Tibial nerve (tissue), 4 donors: Measurements from ENCODE around the gene LTV1. TPM values are rescaled to one million over a fixed set of nuclear protein-coding genes. Genes with fewer than 3 reads are reported as not detected.

Experiments
- DNase-seq, 2 donors: peaks; one replicate each; pipeline ENCODE4 v3.0.0-alpha.2; 2019; ENCODE audit warnings: low spot score in 2 of 2
- H3K27ac ChIP-seq, 4 donors: fragments of 200-600 bp; sonication (generic) in 3 of 4; one replicate each; pipeline ENCODE4 v1.5.1; 2017 to 2019; ENCODE audit warnings: mild to moderate bottlenecking in 1 of 4
- H3K27me3 ChIP-seq, 2 donors: fragments of 200-600 bp; sonication (generic) in 1 of 2; one replicate each; pipeline versions ENCODE4 v1.5.1 to v1.6.0; 2017 to 2019
- H3K36me3 ChIP-seq, 3 donors: fragments of 200-600 bp; sonication (generic); one replicate each; pipeline ENCODE4 v1.5.1; 2018 to 2019
- H3K4me1 ChIP-seq, 4 donors: fragments of 200-600 bp; sonication (generic) in 3 of 4; one replicate each; pipeline ENCODE4 v1.5.1; 2017 to 2019
- H3K4me3 ChIP-seq, 4 donors: fragments of 200-600 bp; sonication (generic) in 3 of 4; one replicate each; pipeline ENCODE4 v1.5.1; 2017 to 2019; ENCODE audit warnings: mild to moderate bottlenecking in 1 of 4, moderate library complexity in 1 of 4
- H3K9me3 ChIP-seq, 4 donors: fragments of 200-600 bp; sonication (generic) in 3 of 4; one replicate each; pipeline ENCODE4 v1.5.1; 2017 to 2019
- EP300 ChIP-seq, 2 donors: sonication (generic); formaldehyde crosslinking; IDR thresholded peaks; one replicate each; pipeline ENCODE4 v1.6.1; 2017; ENCODE audit warnings: antibody characterized with exemption in 2 of 2, mild to moderate bottlenecking in 1 of 2
- POLR2A ChIP-seq, 2 donors: fragments of 450-650 bp; IDR thresholded peaks; one replicate each; pipeline ENCODE4 v1.6.1; 2017; ENCODE audit warnings: antibody characterized with exemption in 2 of 2, mild to moderate bottlenecking in 2 of 2, moderate library complexity in 2 of 2
- WGBS, 2 donors: methylation state at CpG; one replicate each; pipeline ENCODE4 v1.1.5; 2018; 5-methylcytosine and 5-hydroxymethylcytosine counted together
- total RNA-seq, 4 donors: library from RNA; depleted of rRNA; stranded (reverse); fragments of >200 nt; gene quantifications; one replicate each; pipeline ENCODE4 v1.1.0, GENCODE V29; 2016
- TF ChIP-seq, protein P1 (sequence below), 5 experiments: fragments of 200-600 bp in 3 of 5; fragments of 450-650 bp in 2 of 5; sonication (generic) in 3 of 5; IDR thresholded peaks; one replicate each; pipeline ENCODE4 v1.5.1; 2016 to 2019; ENCODE audit warnings: antibody characterized with exemption in 5 of 5, mild to moderate bottlenecking in 3 of 5, moderate library complexity in 2 of 5

Gene LTV1
- total RNA-seq, 4 donors from 2014 or later: 16.4 to 33.0 (median 22.8) TPM

DNA sequence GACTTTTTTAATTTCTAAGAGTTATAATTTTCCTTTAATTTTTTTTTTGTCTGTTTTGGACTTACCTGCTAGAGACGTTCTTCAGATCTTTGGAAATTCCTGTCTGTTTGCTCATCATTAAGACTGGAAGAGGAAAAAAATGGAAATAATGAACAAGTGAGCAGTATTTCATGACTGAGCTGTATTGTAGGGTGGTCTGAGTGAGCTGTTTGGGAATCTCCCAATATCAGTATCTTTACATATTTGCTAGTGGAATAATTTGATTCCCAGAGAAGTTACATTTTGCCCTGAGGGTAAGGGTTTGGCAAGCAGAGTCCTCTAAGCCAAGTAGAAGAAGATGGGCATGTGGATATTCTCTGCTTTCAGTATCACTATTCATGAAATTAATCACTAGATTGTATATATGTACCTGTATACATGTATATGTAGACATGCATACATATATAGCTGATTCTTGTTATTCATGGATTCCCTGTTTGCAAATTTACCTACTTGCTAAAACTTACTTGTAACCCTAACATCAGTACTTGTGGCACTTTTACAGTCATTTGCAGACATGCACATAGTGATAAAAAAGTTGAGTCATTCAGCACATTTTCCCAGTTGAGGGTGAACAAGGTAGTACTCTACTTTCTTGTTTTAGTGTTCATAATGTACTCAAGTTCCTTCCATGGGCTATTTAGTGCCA, 34.6 kb downstream of the LTV1 start:
- Histone ChIP-seq H3K4me1 (no peaks in the 10 kb centered on the region), H3K27me3 (no peaks in the 10 kb centered on the region), H3K27ac (no peak overlapping the region), H3K4me3 (no peak overlapping the region), H3K36me3 (no peaks in the 10 kb centered on the region), H3K9me3 (peaks cover 0 to 8% (median 0%) of the 10 kb centered on the region in 4 donors)
- no peak for DNase-seq
- WGBS, 2 donors: 81 to 94% methylated on average over 1 of the region's 1 CpG
- TF ChIP-seq EP300 (IDR thresholded peaks at IDR 0.05) (no peak), POLR2A (IDR thresholded peaks at IDR 0.05) (no peak)
- TF ChIP-seq, protein P1, sequence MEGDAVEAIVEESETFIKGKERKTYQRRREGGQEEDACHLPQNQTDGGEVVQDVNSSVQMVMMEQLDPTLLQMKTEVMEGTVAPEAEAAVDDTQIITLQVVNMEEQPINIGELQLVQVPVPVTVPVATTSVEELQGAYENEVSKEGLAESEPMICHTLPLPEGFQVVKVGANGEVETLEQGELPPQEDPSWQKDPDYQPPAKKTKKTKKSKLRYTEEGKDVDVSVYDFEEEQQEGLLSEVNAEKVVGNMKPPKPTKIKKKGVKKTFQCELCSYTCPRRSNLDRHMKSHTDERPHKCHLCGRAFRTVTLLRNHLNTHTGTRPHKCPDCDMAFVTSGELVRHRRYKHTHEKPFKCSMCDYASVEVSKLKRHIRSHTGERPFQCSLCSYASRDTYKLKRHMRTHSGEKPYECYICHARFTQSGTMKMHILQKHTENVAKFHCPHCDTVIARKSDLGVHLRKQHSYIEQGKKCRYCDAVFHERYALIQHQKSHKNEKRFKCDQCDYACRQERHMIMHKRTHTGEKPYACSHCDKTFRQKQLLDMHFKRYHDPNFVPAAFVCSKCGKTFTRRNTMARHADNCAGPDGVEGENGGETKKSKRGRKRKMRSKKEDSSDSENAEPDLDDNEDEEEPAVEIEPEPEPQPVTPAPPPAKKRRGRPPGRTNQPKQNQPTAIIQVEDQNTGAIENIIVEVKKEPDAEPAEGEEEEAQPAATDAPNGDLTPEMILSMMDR (IDR thresholded peaks at IDR 0.05): no peak

GRCh38 chr6:143878272-143878760, 35.2 kb downstream of the LTV1 start:
- no peak for DNase-seq
- H3K4me3 ChIP-seq: no peak overlapping the region
- H3K4me1 ChIP-seq: no peaks in the 10 kb centered on the region
- H3K27me3 ChIP-seq: no peaks in the 10 kb centered on the region
- TF ChIP-seq POLR2A (IDR thresholded peaks at IDR 0.05) (no peak), EP300 (IDR thresholded peaks at IDR 0.05) (no peak)
- TF ChIP-seq, protein P1 (IDR thresholded peaks at IDR 0.05): no peak
- H3K36me3 ChIP-seq: no peaks in the 10 kb centered on the region
- H3K9me3 ChIP-seq: peaks cover 0 to 8% (median 0%) of the 10 kb centered on the region in 4 donors
- WGBS, 2 donors: 96 to 100% methylated on average over 3 of the region's 3 CpGs
- no peak overlapping the region for H3K27ac ChIP-seq

DNA sequence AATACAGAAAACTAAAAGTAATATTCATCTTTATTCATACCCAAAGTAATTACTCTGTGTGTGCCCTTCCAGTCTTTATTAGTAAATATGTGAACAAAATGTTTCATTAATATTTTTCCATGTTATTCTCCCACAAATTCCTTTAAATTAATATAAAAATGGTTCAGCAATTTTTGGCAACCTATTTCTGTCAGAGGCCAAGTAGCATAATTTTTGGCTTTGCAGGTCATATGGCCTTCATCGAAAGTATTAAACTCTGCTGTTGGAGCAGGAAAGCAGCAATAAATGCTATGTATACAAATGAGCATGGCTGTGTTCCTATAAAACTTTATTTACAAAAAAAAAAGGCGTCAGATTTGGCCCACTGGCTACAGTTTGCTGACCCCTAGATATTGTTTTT, 37.3 kb downstream of the LTV1 start:
- TF ChIP-seq POLR2A (IDR thresholded peaks at IDR 0.05) (no peak), EP300 (IDR thresholded peaks at IDR 0.05) (no peak)
- TF ChIP-seq, protein P1 (IDR thresholded peaks at IDR 0.05): no peak
- Histone ChIP-seq H3K27me3 (no peaks in the 10 kb centered on the region), H3K4me1 (no peaks in the 10 kb centered on the region), H3K9me3 (peaks cover 0 to 8% (median 0%) of the 10 kb centered on the region in 4 donors), H3K36me3 (no peaks in the 10 kb centered on the region), H3K27ac (no peak overlapping the region), H3K4me3 (no peak overlapping the region)
- DNase-seq: no peak
- whole genome bisulfite sequencing, 2 donors: 76 to 83% methylated on average over 2 of the region's 2 CpGs

GRCh38 chr6:143882401-143882930, 39.3 kb downstream of the LTV1 start:
- H3K27me3 ChIP-seq: no peaks in the 10 kb centered on the region
- no peak overlapping the region for H3K4me3 ChIP-seq
- DNase-seq: no peak
- no peak overlapping the region for H3K27ac ChIP-seq
- H3K9me3 ChIP-seq: peaks cover 0 to 8% (median 0%) of the 10 kb centered on the region in 4 donors
- 53 to 55% methylated on average over 2 of the region's 2 CpGs for WGBS, 2 donors
- no peaks in the 10 kb centered on the region for H3K4me1 ChIP-seq
- no peak for TF ChIP-seq POLR2A (IDR thresholded peaks at IDR 0.05)
- TF ChIP-seq, protein P1 (IDR thresholded peaks at IDR 0.05): no peak
- TF ChIP-seq EP300 (IDR thresholded peaks at IDR 0.05): no peak
- H3K36me3 ChIP-seq: no peaks in the 10 kb centered on the region

GRCh38 chr6:143884216-143884900, 41.2 kb downstream of the LTV1 start:
- Histone ChIP-seq H3K36me3 (no peaks in the 10 kb centered on the region), H3K4me3 (no peak overlapping the region), H3K27ac (no peak overlapping the region), H3K9me3 (peaks cover 0 to under 1% (median 0%) of the 10 kb centered on the region in 4 donors), H3K4me1 (no peaks in the 10 kb centered on the region), H3K27me3 (no peaks in the 10 kb centered on the region)
- DNase-seq: no peak
- TF ChIP-seq, protein P1 (IDR thresholded peaks at IDR 0.05): no peak
- no peak for TF ChIP-seq POLR2A (IDR thresholded peaks at IDR 0.05)
- no peak for TF ChIP-seq EP300 (IDR thresholded peaks at IDR 0.05)
- 63 to 65% methylated on average over 7 of the region's 7 CpGs for WGBS, 2 donors
